ENCODE results near the gene MACROD2.
"Not testable (repeated sequence)": the region's sequence is repeated elsewhere in the genome, so short reads cannot be mapped to it uniquely, and the experiment has no call there.

The MACROD2 gene

DNA sequence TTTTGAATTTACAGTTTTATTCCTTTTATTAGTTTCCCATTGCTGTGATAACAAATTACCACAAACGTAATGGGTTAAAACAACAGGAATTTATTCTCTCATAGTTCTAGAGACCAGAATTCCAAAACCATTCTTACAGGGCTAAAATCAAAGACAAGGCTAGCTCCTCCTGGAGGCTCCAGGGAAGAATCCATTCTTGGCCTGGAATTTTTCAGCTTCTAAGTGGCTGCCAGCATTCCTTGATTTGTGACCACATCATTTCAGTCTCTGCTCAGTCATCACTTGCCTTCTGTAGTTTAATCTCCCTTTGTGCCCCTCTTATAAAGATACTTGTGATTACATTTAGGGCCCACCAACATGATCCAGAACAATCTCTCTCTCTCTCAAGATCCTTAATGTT is 4.0 kb upstream of the MACROD2 start:
- no peaks in the 10 kb centered on the region for H3F3A ChIP-seq (ENCODE audit: insufficient read depth)
- H2AFZ ChIP-seq (ENCODE audit: low read depth, low read length, severe bottlenecking), result no peak overlapping the region
- H3K79me2 ChIP-seq (ENCODE audit: insufficient read depth, low read length), result no peaks in the 10 kb centered on the region
- peaks cover 15% of the 10 kb centered on the region; the same call in 1 of the 2 replicates for H3K9me3 ChIP-seq (ENCODE audit: insufficient read depth, low read length)
- no peaks in the 10 kb centered on the region for H3K9me2 ChIP-seq (replicated peaks; ENCODE audit: insufficient read depth, low read length)
- no peak overlapping the region for H3K4me2 ChIP-seq (ENCODE audit: low read depth, low read length, poor library complexity, severe bottlenecking)
- H3K9ac ChIP-seq (ENCODE audit: low read length), result no peak overlapping the region
- H3K36me3 ChIP-seq (ENCODE audit: low read length), result no peaks in the 10 kb centered on the region
- no peak overlapping the region for H3K4me3 ChIP-seq (ENCODE audit: insufficient read depth, low read length, poor library complexity, severe bottlenecking)
- no peaks in the 10 kb centered on the region for H3K27me3 ChIP-seq (ENCODE audit: low read length)
- TF ChIP-seq, protein P1, sequence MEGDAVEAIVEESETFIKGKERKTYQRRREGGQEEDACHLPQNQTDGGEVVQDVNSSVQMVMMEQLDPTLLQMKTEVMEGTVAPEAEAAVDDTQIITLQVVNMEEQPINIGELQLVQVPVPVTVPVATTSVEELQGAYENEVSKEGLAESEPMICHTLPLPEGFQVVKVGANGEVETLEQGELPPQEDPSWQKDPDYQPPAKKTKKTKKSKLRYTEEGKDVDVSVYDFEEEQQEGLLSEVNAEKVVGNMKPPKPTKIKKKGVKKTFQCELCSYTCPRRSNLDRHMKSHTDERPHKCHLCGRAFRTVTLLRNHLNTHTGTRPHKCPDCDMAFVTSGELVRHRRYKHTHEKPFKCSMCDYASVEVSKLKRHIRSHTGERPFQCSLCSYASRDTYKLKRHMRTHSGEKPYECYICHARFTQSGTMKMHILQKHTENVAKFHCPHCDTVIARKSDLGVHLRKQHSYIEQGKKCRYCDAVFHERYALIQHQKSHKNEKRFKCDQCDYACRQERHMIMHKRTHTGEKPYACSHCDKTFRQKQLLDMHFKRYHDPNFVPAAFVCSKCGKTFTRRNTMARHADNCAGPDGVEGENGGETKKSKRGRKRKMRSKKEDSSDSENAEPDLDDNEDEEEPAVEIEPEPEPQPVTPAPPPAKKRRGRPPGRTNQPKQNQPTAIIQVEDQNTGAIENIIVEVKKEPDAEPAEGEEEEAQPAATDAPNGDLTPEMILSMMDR (IDR thresholded peaks at IDR 0.05; ENCODE audit: insufficient read depth, low read length, poor library complexity, severe bottlenecking), result no peak
- TF ChIP-seq EZH2phosphoT487 (conservative IDR thresholded peaks at IDR 0.05; ENCODE audit: low read length), result no peak
- H3K27ac ChIP-seq (ENCODE audit: low read depth, low read length), result no peak overlapping the region
- no peaks in the 10 kb centered on the region for H4K20me1 ChIP-seq (ENCODE audit: low read depth, low read length)

GRCh38 chr20:13991955-13992354 is 3.4 kb upstream of the MACROD2 start:
- not testable (repeated sequence) for H3F3A ChIP-seq (ENCODE audit: insufficient read depth); H3K79me2 ChIP-seq (ENCODE audit: insufficient read depth, low read length); H3K4me3 ChIP-seq (ENCODE audit: insufficient read depth, low read length, poor library complexity, severe bottlenecking); H4K20me1 ChIP-seq (ENCODE audit: low read depth, low read length); H3K27me3 ChIP-seq (ENCODE audit: low read length); H3K4me2 ChIP-seq (ENCODE audit: low read depth, low read length, poor library complexity, severe bottlenecking); H3K27ac ChIP-seq (ENCODE audit: low read depth, low read length); H2AFZ ChIP-seq (ENCODE audit: low read depth, low read length, severe bottlenecking); H3K36me3 ChIP-seq (ENCODE audit: low read length); H3K9me2 ChIP-seq (replicated peaks; ENCODE audit: insufficient read depth, low read length); H3K9ac ChIP-seq (ENCODE audit: low read length)
- H3K9me3 ChIP-seq (ENCODE audit: insufficient read depth, low read length), result peaks cover 15% of the 10 kb centered on the region; the same call in 1 of the 2 replicates

GRCh38 chr20:13995841-13996240 is 525 bp downstream of the MACROD2 start:
- TF ChIP-seq, protein P1 (IDR thresholded peaks at IDR 0.05; ENCODE audit: insufficient read depth, low read length, poor library complexity, severe bottlenecking), result no peak
- no peak for TF ChIP-seq EZH2phosphoT487 (conservative IDR thresholded peaks at IDR 0.05; ENCODE audit: low read length)
- no peak overlapping the region for H3K4me2 ChIP-seq (ENCODE audit: low read depth, low read length, poor library complexity, severe bottlenecking)
- no peaks in the 10 kb centered on the region for H3K27me3 ChIP-seq (ENCODE audit: low read length)
- H4K20me1 ChIP-seq (ENCODE audit: low read depth, low read length), result no peaks in the 10 kb centered on the region
- peaks cover 15% of the 10 kb centered on the region; the same call in 1 of the 2 replicates for H3K9me3 ChIP-seq (ENCODE audit: insufficient read depth, low read length)
- H3K79me2 ChIP-seq (ENCODE audit: insufficient read depth, low read length), result no peaks in the 10 kb centered on the region
- no peaks in the 10 kb centered on the region for H3K36me3 ChIP-seq (ENCODE audit: low read length)
- H3K4me3 ChIP-seq (ENCODE audit: insufficient read depth, low read length, poor library complexity, severe bottlenecking), result no peak overlapping the region
- no peaks in the 10 kb centered on the region for H3K9me2 ChIP-seq (replicated peaks; ENCODE audit: insufficient read depth, low read length)
- H3K9ac ChIP-seq (ENCODE audit: low read length), result no peak overlapping the region
- no peaks in the 10 kb centered on the region for H3F3A ChIP-seq (ENCODE audit: insufficient read depth)
- H2AFZ ChIP-seq (ENCODE audit: low read depth, low read length, severe bottlenecking), result no peak overlapping the region
- H3K27ac ChIP-seq (ENCODE audit: low read depth, low read length), result no peak overlapping the region

DNA sequence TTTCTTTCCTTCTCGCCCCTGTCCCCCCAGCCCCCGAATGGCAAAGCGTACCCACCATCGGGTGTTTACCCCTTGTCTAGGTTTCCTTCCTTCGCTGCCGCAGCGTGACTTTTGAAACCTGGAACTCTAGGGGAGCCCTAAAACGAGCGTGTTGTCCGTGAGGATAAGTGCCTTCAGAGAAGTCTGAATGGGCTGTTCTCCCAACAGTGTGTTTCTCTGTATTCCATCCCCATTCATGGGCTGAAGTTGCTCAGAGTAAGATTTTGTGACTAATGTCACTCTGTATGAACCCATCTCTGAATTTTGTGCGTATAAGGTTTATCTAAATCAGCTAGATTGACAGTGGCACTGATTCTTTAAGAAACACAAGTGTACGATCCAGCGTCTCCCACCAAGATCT is 949 bp downstream of the MACROD2 start:
- no peak overlapping the region for H3K9ac ChIP-seq (ENCODE audit: low read length)
- H3K9me2 ChIP-seq (replicated peaks; ENCODE audit: insufficient read depth, low read length), result no peaks in the 10 kb centered on the region
- H3K36me3 ChIP-seq (ENCODE audit: low read length), result no peaks in the 10 kb centered on the region
- H3K4me2 ChIP-seq (ENCODE audit: low read depth, low read length, poor library complexity, severe bottlenecking), result no peak overlapping the region
- no peak overlapping the region for H3K27ac ChIP-seq (ENCODE audit: low read depth, low read length)
- no peaks in the 10 kb centered on the region for H4K20me1 ChIP-seq (ENCODE audit: low read depth, low read length)
- H2AFZ ChIP-seq (ENCODE audit: low read depth, low read length, severe bottlenecking), result no peak overlapping the region
- no peaks in the 10 kb centered on the region for H3K27me3 ChIP-seq (ENCODE audit: low read length)
- H3K9me3 ChIP-seq (ENCODE audit: insufficient read depth, low read length), result peaks cover 15% of the 10 kb centered on the region; the same call in 1 of the 2 replicates
- TF ChIP-seq EZH2phosphoT487 (conservative IDR thresholded peaks at IDR 0.05; ENCODE audit: low read length), result no peak
- TF ChIP-seq, protein P1 (IDR thresholded peaks at IDR 0.05; ENCODE audit: insufficient read depth, low read length, poor library complexity, severe bottlenecking), result no peak
- no peaks in the 10 kb centered on the region for H3F3A ChIP-seq (ENCODE audit: insufficient read depth)
- no peak overlapping the region for H3K4me3 ChIP-seq (ENCODE audit: insufficient read depth, low read length, poor library complexity, severe bottlenecking)
- no peaks in the 10 kb centered on the region for H3K79me2 ChIP-seq (ENCODE audit: insufficient read depth, low read length)
